ENCODE measurements around the gene CEND1.
A peak's percentile ranks its signal among the peaks of the same experiment; 100 is the strongest.

Gene CEND1

GRCh38 chr11:794766-795633 lies 5.1 kb upstream of the CEND1 start:
- peak overlapping the region; percentile 80 for H3K4me3 ChIP-seq (ENCODE audit: low read length)
- DNase-seq (ENCODE audit: low read depth) = no peak
- TF ChIP-seq CTCF (IDR thresholded peaks at IDR 0.05; ENCODE audit: insufficient read depth, low read depth, low read length, missing control alignments) = no peak

GRCh38 chr11:794013-794765 lies 4.3 kb upstream of the CEND1 start:
- DNase-seq (ENCODE audit: low read depth) = no peak
- H3K4me3 ChIP-seq (ENCODE audit: low read length) = no peak overlapping the region
- TF ChIP-seq CTCF (IDR thresholded peaks at IDR 0.05; ENCODE audit: insufficient read depth, low read depth, low read length, missing control alignments) = no peak

- no peak for DNase-seq (ENCODE audit: low read depth)
Measured at GRCh38 chr11:793556-793955, 3.7 kb upstream of the CEND1 start.

GRCh38 chr11:792873-793272 lies 3.0 kb upstream of the CEND1 start:
- no peak overlapping the region for H3K4me3 ChIP-seq (ENCODE audit: low read length)
- no peak for DNase-seq (ENCODE audit: low read depth)
- no peak for TF ChIP-seq CTCF (IDR thresholded peaks at IDR 0.05; ENCODE audit: insufficient read depth, low read depth, low read length, missing control alignments)

More at GRCh38 chr11:793556-793955, 3.7 kb upstream of the CEND1 start:
- TF ChIP-seq CTCF (IDR thresholded peaks at IDR 0.05; ENCODE audit: insufficient read depth, low read depth, low read length, missing control alignments) = no peak
- no peak overlapping the region for H3K4me3 ChIP-seq (ENCODE audit: low read length)

- H3K4me3 ChIP-seq (ENCODE audit: low read length) = no peak overlapping the region
- TF ChIP-seq CTCF (IDR thresholded peaks at IDR 0.05; ENCODE audit: insufficient read depth, low read depth, low read length, missing control alignments) = no peak
- DNase-seq (ENCODE audit: low read depth) = no peak
Measured at GRCh38 chr11:792535-792821, 2.6 kb upstream of the CEND1 start.

GRCh38 chr11:791658-792534 lies 2.0 kb upstream of the CEND1 start:
- no peak overlapping the region for H3K4me3 ChIP-seq (ENCODE audit: low read length)
- no peak for TF ChIP-seq CTCF (IDR thresholded peaks at IDR 0.05; ENCODE audit: insufficient read depth, low read depth, low read length, missing control alignments)
- no peak for DNase-seq (ENCODE audit: low read depth)
